SK-N-DZ (cell line): Measurements from ENCODE around the gene NME9.
A peak's percentile ranks its signal among the peaks of the same experiment; 100 is the strongest.

Experiments used
- DNase-seq: peaks from one replicate; pipeline ENCODE4 v3.0.0-alpha.2; 2015; ENCODE audit warnings: low spot score

Gene NME9

GRCh38 chr3:138362538-138362937, 32.9 kb upstream of the NME9 start:
- no peak for DNase-seq

GRCh38 chr3:138361561-138361971, 31.9 kb upstream of the NME9 start:
- DNase-seq, result no peak

GRCh38 chr3:138360869-138361525, 31.3 kb upstream of the NME9 start:
- DNase-seq, result no peak

GRCh38 chr3:138359919-138360868, 30.5 kb upstream of the NME9 start:
- no peak for DNase-seq

GRCh38 chr3:138359148-138359918, 29.7 kb upstream of the NME9 start:
- no peak for DNase-seq

- no peak for DNase-seq
Measured at GRCh38 chr3:138356730-138357405, 27.2 kb upstream of the NME9 start.

- DNase-seq, result no peak
Measured at GRCh38 chr3:138355071-138355470, 25.4 kb upstream of the NME9 start.

- no peak for DNase-seq
Measured at GRCh38 chr3:138354376-138354775, 24.7 kb upstream of the NME9 start.

GRCh38 chr3:138351916-138352550, 22.4 kb upstream of the NME9 start:
- no peak for DNase-seq

GRCh38 chr3:138351151-138351550, 21.5 kb upstream of the NME9 start:
- DNase-seq, result no peak

- DNase-seq, result no peak
Measured at GRCh38 chr3:138349926-138350665, 20.4 kb upstream of the NME9 start.

GRCh38 chr3:138348754-138349739, 19.4 kb upstream of the NME9 start:
- peak; percentile 38 for DNase-seq

GRCh38 chr3:138347960-138348753, 18.5 kb upstream of the NME9 start, which contains the start of gene MRAS:
MRAS (plus strand) TSS chr3:138348579; CDS start chr3:138372884, 24,305 bp downstream.
- peak; percentile 85 for DNase-seq

GRCh38 chr3:138344754-138345153, 15.1 kb upstream of the NME9 start:
- no peak for DNase-seq

- DNase-seq, result no peak
Measured at GRCh38 chr3:138340511-138340910, 10.9 kb upstream of the NME9 start.

- DNase-seq, result no peak
Measured at GRCh38 chr3:138338811-138339210, 9.2 kb upstream of the NME9 start.

- DNase-seq, result no peak
Measured at GRCh38 chr3:138338244-138338643, 8.6 kb upstream of the NME9 start.

GRCh38 chr3:138336454-138336999, 6.9 kb upstream of the NME9 start:
- no peak for DNase-seq
